Skeletal muscle satellite cell (primary cell): ENCODE results near the gene CHMP1A.
"Not testable (repeated sequence)": the region's sequence is repeated elsewhere in the genome, so short reads cannot be mapped to it uniquely, and the experiment has no call there.

Experiments
- H3K27me3 ChIP-seq: 2 replicates; pipeline ENCODE4 v1.7.0; 2013; ENCODE audit warnings: low read length; ENCODE audit not compliant: control insufficient read depth, insufficient read depth
- H3K36me3 ChIP-seq: 2 replicates; pipeline ENCODE4 v1.7.0; 2013; ENCODE audit warnings: mild to moderate bottlenecking, control low read depth, low read length; ENCODE audit not compliant: insufficient read depth
- H3K4me1 ChIP-seq: 2 replicates; pipeline ENCODE4 v1.7.0; 2013; ENCODE audit warnings: low read length; ENCODE audit not compliant: control insufficient read depth, insufficient read depth
- H3K4me2 ChIP-seq: 2 replicates; pipeline ENCODE4 v1.7.0; 2013; ENCODE audit warnings: mild to moderate bottlenecking, low read length
- H3K4me3 ChIP-seq: 2 replicates; pipeline ENCODE4 v1.7.0; 2013; ENCODE audit warnings: low read length
- H3K9ac ChIP-seq: 2 replicates; pipeline ENCODE4 v1.7.0; 2013; ENCODE audit warnings: mild to moderate bottlenecking, low read depth, low read length, moderate library complexity
- H3K9me3 ChIP-seq: replicated peaks from 2 replicates; pipeline ENCODE4 v1.7.0; 2013; ENCODE audit warnings: mild to moderate bottlenecking, control low read depth, low read length

Gene CHMP1A

GRCh38 chr16:89697616-89698331, 40.3 kb upstream of the CHMP1A start:
- Histone ChIP-seq H3K9ac (no peak overlapping the region), H3K27me3 (no peaks in the 10 kb centered on the region), H3K36me3 (peaks cover 39% of the 10 kb centered on the region), H3K9me3 (no peaks in the 10 kb centered on the region), H3K4me1 (peaks cover 17% of the 10 kb centered on the region), H3K4me2 (no peak overlapping the region), H3K4me3 (no peak overlapping the region)

GRCh38 chr16:89697161-89697615, 39.7 kb upstream of the CHMP1A start:
- Histone ChIP-seq H3K36me3 (peaks cover 42% of the 10 kb centered on the region), H3K4me1 (peaks cover 16% of the 10 kb centered on the region), H3K9ac (no peak overlapping the region)

GRCh38 chr16:89696670-89697128, 39.2 kb upstream of the CHMP1A start:
- no peaks in the 10 kb centered on the region for H3K27me3 ChIP-seq
- H3K36me3 ChIP-seq: peaks cover 47% of the 10 kb centered on the region
- no peak overlapping the region for H3K4me3 ChIP-seq
- H3K9ac ChIP-seq: no peak overlapping the region
- H3K9me3 ChIP-seq: no peaks in the 10 kb centered on the region
- no peak overlapping the region for H3K4me2 ChIP-seq
- H3K4me1 ChIP-seq: peaks cover 11% of the 10 kb centered on the region

More at GRCh38 chr16:89697161-89697615, 39.7 kb upstream of the CHMP1A start:
- Histone ChIP-seq H3K4me3 (no peak overlapping the region), H3K27me3 (no peaks in the 10 kb centered on the region), H3K9me3 (no peaks in the 10 kb centered on the region), H3K4me2 (no peak overlapping the region)

- Histone ChIP-seq H3K4me1 (peaks cover 11% of the 10 kb centered on the region), H3K9ac (no peak overlapping the region), H3K9me3 (no peaks in the 10 kb centered on the region), H3K4me3 (no peak overlapping the region), H3K4me2 (no peak overlapping the region), H3K27me3 (no peaks in the 10 kb centered on the region), H3K36me3 (peaks cover 52% of the 10 kb centered on the region)
These were observed 38.6 kb upstream of the CHMP1A start for GRCh38 chr16:89695875-89696669.

GRCh38 chr16:89695086-89695874, 37.8 kb upstream of the CHMP1A start:
- no peaks in the 10 kb centered on the region for H3K27me3 ChIP-seq
- H3K36me3 ChIP-seq: peaks cover 58% of the 10 kb centered on the region
- H3K4me2 ChIP-seq: no peak overlapping the region
- peaks cover 4% of the 10 kb centered on the region for H3K4me1 ChIP-seq
- H3K9me3 ChIP-seq: no peaks in the 10 kb centered on the region
- H3K9ac ChIP-seq: no peak overlapping the region
- H3K4me3 ChIP-seq: no peak overlapping the region

GRCh38 chr16:89694784-89695085, 37.2 kb upstream of the CHMP1A start:
- H3K36me3 ChIP-seq: peaks cover 62% of the 10 kb centered on the region
- not testable (repeated sequence) for H3K9me3 ChIP-seq, H3K27me3 ChIP-seq, H3K4me1 ChIP-seq, H3K4me3 ChIP-seq, H3K9ac ChIP-seq, H3K4me2 ChIP-seq

GRCh38 chr16:89693931-89694783, 36.6 kb upstream of the CHMP1A start:
- no peaks in the 10 kb centered on the region for H3K4me1 ChIP-seq
- no peak overlapping the region for H3K9ac ChIP-seq
- H3K9me3 ChIP-seq: no peaks in the 10 kb centered on the region
- H3K36me3 ChIP-seq: peaks cover 66% of the 10 kb centered on the region
- no peak overlapping the region for H3K4me2 ChIP-seq
- H3K27me3 ChIP-seq: no peaks in the 10 kb centered on the region
- H3K4me3 ChIP-seq: no peak overlapping the region

- no peaks in the 10 kb centered on the region for H3K9me3 ChIP-seq
- H3K4me1 ChIP-seq: no peaks in the 10 kb centered on the region
- H3K4me2 ChIP-seq: no peak overlapping the region
- no peak overlapping the region for H3K9ac ChIP-seq
- H3K36me3 ChIP-seq: peaks cover 69% of the 10 kb centered on the region
- no peak overlapping the region for H3K4me3 ChIP-seq
- no peaks in the 10 kb centered on the region for H3K27me3 ChIP-seq
These were observed 35.8 kb upstream of the CHMP1A start for GRCh38 chr16:89693289-89693731.

GRCh38 chr16:89691986-89692569, 34.6 kb upstream of the CHMP1A start:
- peaks cover 8% of the 10 kb centered on the region for H3K4me1 ChIP-seq

GRCh38 chr16:89691231-89691985, 33.9 kb upstream of the CHMP1A start:
- peaks cover 58% of the 10 kb centered on the region for H3K36me3 ChIP-seq

More at GRCh38 chr16:89691986-89692569, 34.6 kb upstream of the CHMP1A start:
- peaks cover 64% of the 10 kb centered on the region for H3K36me3 ChIP-seq
- H3K27me3 ChIP-seq: no peaks in the 10 kb centered on the region
- H3K9me3 ChIP-seq: no peaks in the 10 kb centered on the region
- H3K4me2 ChIP-seq: no peak overlapping the region
- no peak overlapping the region for H3K4me3 ChIP-seq
- no peak overlapping the region for H3K9ac ChIP-seq

More at GRCh38 chr16:89691231-89691985, 33.9 kb upstream of the CHMP1A start:
- no peaks in the 10 kb centered on the region for H3K9me3 ChIP-seq
- H3K27me3 ChIP-seq: no peaks in the 10 kb centered on the region
- H3K9ac ChIP-seq: no peak overlapping the region
- peaks cover 8% of the 10 kb centered on the region for H3K4me1 ChIP-seq
- no peak overlapping the region for H3K4me3 ChIP-seq
- no peak overlapping the region for H3K4me2 ChIP-seq
